ENCODE results near the gene APP.

The APP gene

DNA sequence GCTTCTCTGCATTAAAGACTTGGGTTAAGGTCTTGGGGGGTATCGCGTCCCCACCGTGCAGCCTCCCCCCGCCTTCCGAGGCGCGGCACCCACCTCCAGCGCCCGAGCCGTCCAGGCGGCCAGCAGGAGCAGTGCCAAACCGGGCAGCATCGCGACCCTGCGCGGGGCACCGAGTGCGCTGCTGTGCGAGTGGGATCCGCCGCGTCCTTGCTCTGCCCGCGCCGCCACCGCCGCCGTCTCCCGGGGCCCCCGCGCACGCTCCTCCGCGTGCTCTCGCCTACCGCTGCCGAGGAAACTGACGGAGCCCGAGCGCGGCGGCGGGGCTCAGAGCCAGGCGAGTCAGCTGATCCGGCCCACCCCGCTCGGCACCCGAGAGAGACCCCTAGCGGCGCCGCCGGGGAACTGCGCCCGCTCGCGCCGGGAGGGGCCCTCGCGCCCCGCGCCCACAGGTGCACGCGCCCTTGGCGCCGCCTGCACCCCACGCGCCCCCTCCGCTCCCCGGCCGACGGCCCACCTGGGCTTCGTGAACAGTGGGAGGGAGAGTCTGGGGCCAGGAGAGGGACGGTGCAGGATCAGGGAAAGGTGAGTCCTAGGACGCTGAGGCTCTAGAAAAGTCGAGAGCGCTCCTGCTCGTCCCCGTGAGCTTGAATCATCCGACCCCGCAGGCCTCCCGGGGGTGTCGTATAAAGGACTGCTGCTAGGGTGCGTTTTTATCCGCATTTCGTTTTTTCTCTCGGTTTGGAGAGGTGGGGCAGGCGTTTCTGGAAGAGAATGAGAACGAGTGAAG, at the start of gene APP:
Gene APP, minus strand, starts transcription at position 300 of the 787 bp plus-strand sequence. Its CDS starts 150 bp downstream, at position 150.
- DNase-seq: peak; percentile 94

DNA sequence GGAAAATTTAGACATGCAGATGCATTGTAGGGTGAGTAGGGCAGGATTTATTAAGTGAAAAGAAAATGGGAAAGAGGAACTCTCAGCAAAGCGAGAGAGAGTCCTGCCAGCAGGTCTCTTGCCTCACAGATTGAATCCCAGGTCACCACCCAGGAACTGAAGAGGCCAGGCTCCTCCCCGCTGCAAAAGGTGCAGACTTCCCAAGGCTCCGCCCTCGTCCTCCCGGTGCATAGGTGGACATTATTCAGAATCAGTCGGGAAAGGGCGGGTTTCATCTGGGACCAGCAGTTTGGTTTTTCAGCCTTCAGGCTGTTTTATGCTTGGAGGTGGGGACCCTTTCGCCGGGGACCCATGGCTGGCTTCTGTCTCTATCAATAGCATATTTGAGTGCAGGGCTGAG, 41.6 kb upstream of the APP start:
- no peak for DNase-seq

DNA sequence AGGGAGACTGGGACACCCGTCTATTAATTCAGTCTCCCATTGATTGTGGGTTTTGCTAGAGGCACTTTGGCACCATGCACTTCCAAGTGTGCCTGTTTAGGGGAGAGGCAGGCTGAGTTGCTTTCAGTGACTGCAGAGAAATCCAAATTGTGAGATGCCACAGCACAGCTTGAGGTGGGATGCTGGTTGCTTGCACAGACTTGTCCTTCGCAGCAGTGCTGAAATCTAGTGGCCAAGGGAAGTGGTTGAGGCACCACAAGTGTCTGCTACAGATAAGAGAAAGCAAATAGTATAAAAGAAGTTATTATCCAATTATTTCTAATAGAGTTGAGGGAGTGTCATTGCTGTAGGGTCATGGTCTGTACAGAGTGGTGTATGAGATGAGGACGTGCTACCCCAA, 40.0 kb upstream of the APP start:
- no peak for DNase-seq

DNA sequence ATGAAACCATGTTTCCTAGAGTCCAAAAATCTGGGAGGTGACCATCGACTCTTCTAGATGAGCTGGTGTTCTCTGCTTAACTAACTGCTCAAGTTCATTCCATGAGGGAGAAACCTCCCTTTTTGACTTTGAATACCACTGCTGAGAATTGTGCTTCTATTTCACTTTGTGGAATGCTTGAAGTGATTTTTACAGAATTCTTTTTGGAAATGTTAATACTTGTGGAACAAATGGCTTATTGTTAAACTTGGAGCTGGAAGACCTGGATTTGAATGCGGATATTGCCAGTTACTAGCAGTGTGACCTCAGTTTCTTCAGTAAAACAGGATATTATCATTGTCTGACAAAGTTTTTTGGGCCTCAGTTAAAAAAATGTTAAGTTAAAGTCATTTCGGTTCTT, 36.5 kb upstream of the APP start:
- DNase-seq: no peak

DNA sequence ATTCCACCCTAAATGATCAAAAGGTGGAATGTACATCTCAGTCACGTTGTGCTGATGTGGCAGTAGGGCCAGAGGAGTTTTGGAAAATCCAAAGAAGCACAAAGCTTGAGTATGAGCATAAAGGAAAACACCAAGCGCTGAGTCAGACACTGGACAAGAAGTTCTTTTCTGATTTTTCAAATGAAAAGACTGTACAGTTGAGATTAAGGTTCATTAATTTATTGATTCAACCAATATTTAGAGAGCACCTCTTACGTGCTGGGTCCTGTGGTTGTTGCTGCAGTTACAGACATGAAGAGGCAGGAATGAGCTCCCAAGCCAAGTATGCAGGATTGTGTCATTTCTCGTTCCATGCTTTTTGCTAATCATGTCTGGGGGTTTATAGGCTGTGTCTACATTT, 28.9 kb upstream of the APP start:
- DNase-seq: no peak

DNA sequence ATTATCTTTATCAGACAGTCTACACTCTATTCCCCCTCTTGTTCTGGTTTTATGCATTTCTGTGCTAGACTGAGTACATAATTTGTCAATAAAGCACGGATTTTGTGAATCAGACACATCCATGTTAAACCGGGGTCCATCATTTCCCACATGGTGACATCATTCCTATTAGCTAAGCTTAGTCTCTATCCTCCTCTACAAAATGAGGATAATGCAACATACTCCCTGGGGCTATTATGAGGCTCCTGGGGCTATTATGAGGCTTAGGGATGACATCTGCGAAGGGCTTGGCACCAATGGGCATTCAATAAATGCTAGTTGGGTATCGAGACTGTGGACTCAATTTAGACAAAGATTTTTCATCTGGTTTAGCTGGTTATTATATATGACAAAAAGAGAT, 25.1 kb upstream of the APP start:
- no peak for DNase-seq

DNA sequence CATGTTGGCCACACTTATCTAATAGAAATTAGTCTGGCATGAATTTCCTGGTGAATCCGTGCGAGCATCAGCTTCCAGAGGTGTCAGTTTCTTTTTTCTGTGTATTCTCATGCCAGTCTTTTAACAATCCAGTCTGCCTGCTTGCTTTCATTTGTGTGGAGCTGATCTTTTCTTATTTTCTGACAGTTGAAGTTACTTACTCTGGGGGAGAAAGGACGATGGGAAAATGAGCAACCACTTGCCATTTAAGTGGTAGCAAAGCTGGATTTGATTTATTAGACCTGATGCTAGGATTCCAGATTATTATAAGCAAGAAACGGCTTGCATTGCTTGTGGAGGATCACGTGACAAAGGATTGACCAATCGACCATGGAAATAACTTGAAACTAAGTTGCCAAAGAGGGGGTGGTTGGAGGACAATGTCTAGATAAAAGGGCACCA, 24.3 kb upstream of the APP start:
- DNase-seq: no peak

DNA sequence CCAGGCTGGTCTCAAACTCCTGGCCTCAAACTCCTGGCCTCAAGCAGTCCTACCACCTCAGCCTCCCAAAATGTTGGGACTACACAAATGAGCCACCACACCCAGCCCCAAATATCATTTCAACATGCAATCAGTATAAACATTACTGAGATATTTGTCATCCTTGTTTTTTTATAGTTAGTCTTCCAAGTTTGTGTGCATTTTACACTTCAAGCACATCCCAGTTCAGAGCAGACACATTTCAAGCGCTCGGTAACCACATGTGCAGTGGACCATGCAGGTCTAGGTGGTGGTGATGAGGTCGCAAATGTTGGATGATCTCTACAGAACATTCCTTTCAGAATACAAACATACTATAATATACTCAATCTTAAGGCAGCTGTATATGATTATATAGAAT, 23.8 kb upstream of the APP start:
- DNase-seq: no peak

DNA sequence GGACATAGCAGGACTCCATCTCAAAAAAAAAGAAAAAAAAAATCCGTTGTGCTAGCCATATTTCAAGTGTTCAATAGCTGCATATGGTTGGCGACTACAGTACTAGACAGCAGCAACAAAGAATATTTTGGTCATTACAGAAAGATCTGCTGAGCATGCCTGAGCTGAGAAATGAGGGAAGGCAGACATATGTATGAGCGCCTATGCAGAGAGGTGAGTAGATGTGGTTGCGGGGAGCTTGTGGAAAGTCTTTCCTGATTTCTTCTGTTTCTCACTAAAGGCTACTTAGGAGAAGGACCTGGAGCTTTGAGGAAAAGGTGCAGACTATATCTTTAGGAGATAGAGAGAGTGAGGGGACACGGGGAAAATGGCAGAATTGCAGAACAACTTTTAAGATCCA, 21.0 kb upstream of the APP start:
- DNase-seq: no peak

DNA sequence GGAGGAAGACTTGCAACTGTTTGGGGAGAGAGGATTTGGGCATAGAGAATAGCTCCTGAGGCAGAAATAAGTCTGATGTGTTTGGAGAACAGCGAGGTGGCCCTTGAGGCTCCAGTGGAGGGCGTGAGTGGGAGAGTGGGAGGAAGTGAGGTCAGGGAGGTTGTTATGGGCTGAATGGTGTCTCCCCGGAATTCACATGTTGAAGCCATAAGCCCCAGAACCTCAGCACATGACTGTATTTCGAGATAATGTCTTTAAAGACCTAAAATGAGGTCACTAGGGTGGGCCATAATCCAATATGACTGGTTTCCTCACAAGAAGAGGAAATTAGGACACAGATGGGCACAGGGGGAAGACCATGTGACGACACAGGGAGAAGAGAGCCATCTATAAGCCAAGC, 17.9 kb upstream of the APP start:
- no peak for DNase-seq

DNA sequence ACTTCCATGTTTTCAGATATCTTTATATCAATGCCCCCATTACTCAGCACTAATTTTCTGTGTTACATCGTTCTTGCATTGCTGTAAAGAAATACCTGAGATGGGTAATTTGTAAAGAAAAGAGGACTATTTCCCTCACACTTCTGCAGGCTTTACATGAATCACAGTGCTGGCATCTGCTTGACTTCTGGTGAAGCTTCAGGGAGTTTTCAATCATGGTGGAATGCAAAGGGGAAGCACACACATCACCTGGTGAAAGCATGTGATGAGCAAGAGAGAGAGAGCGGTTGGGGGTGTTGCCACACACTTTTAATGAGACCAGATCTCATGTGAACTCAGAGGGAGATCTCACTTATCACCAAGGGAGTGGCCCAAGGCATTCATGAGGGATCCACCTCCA, 14.9 kb upstream of the APP start:
- no peak for DNase-seq

DNA sequence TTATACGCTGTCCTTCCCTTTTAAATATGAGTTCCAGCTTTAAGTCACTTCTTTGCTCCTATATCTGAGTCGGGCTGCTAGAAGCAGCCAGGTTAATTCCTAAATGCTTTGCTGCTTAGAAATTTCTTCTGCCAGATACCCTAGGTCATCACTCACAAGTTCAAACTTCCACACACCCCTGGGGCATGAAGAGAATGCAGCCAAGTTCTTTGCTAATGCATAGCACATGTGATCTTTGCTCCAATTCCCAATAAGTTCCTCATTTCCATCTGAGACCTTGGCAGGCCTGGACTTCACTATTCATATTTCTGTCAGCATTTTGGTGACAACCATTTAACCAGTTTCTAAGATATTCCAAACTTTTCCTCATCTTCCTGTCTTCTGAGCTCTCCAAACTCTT, 14.5 kb upstream of the APP start:
- DNase-seq: no peak

DNA sequence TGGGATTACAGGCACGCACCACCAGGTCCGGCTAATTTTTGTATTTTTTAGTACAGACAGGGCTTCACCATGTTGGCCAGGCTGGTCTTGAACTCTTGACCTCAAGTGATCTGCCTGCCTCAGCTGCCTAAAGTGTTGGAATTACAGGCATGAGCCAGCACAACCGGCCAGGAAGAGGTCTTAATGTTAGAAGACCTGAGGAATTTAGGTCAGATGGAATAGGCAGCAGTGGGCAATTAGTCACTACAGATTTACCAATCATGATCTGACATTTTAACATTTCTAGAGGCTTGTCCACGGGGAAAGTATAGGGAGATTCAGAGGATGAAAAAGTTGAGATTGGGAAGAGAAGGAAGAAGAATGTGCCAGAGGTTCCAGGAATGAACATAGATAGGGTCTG, 8.9 kb upstream of the APP start:
- no peak for DNase-seq

DNA sequence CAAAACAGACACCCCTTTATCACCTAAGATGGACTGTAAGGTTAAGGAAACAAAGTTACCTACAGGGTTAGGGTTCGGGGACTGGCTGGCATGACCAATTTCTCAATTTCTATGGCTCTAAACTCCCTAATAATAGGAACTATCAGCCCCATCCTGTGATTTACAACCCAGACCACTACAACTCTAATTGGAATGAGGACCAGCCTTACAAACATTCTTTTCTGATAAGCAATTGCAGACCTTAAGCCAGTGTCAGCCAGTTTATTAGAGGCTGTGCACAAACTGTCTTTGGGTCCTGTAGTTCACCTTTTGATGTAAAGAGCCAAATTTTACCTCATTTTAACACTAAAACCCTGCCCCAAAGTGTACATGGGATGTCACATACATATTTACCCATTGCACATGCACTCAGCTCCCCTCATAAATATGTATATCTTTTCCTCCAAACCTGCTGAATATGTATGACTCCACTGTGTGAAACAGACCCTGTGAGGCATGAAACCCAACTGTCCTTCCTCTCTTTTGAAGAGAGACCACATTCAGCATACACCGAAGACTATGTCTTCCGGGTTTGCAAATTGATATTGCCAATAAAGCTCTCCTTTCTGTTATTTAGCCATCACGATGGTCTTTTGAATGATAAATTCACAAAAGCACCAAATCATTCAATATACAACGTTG, 7.3 kb upstream of the APP start:
- DNase-seq: no peak

DNA sequence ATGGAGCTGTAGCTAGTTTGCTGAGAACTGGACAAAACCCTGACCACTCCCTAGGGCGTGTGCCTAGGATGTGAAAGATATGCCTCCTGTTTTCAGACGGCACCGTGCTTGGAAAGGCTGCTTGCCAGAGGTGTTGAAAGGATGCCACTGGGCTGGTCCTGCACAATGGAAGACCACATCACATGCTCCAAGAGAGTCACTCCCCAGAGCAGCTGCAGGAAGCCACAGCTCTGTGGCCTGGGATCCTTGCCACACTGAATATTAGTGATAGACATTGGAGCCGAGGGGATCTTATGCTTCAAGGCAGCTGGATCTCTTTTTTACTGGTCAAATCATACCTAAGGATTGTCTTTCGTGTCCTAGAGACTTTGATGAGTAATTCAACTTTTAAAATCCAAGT, 6.6 kb upstream of the APP start:
- DNase-seq: no peak

DNA sequence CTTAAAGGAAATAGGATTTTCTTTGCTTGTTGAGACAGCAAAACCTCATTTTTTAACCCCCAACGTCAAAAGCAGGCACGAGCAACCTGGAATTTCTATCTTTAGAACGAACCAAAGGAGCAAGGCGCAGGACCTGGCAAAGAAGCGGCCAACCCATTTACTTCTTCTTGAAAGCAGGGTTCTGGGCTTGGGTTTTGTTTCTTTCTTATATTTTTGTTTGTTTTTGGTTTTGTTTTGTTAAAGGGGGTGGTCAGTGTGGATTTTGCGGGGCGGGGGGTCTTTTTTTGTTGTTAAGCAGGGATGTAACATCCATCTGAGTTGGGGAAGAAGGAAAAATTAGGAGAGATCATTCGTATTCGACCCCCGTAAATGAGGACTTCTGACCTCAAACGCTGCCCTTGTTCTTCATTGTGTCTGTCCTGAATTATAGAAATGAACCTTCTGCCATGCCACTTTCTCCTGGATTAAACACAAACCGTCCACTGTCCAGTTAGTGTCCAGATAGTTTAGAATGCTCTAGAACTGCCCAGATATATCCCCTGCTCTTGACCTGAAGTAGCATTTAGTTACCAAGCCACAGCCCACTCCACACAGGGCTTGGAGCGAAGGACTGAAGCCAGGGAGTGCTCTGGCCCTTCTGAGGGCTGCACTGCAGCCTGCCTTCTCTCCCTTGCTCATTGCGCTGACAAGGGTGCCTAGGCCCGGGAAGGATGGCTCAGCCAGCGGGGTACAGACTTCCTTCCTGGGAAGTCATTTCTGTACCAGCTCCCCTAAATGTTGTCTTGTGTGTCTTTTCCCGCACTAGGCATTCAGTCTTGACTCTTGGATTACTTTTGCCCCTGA, 909 bp upstream of the APP start:
- DNase-seq: no peak

DNA sequence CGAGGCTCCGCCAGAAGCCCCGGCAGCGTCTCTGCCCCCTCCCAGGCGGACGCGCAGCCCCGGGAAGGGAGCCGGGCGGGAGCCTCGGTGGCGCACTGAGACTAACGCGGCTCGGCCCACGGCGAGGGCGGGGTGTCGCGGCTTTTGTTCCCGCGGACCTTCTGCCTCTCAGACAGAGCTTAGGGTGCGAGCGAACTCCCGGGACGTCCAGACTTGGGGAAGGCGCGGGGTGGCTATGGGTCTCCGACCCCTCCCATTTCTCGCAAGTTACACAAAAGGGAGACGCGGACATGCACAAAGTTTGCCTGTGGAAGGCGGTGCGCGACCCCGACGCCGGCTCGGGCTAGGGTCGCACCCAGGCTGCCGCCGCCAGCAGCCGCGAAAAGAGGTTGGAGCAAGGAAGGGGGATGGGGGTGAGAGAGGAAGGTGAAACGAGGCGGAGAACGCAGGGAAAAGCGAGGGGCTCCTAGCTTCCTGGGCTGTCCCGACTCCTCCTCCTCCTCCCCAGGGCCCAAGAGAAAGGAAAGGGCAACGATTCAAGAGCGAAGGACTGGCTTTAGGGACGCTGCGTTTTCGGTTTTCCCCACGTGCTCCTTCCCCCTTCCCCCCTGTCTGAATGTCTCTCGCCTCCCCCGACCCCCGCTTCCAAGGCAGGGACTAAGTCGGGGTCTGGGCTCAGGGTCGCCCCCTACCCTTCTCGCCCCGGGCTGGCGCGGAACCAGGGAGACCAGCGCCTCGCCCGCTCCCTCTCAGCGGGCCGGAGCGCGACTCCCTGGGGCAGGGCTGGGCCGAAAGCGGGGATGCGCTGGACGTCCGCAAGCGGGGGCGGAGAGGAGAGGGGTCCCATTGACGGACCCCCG, 729 bp downstream of the APP start:
- DNase-seq: peak; percentile 50

DNA sequence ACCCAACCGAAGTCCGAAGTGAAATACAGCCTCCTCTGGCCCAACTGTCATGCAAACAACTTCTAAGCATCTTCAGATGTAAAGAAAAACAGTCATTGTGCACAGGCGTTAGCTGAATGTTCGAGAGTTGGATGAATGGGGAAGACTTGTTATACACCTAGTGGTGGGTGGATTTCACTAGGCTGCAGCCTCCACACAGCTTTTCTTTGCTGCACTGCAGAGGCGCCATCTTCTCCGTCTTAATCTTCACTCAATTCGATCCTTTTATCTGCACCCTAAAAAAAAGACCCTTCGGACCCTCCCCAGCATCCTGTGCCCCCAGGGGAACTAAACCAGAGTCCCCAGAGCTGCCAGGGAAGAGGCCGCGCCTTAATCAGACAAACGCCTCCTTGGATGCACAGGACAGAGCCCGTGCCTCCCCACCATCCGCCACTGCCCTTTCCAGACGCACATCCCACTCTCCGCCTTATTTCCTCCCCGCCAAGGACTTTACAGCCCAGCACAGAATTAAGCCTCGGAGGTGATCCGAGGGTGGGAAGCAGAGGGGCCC, 1.4 kb downstream of the APP start:
- no peak for DNase-seq

DNA sequence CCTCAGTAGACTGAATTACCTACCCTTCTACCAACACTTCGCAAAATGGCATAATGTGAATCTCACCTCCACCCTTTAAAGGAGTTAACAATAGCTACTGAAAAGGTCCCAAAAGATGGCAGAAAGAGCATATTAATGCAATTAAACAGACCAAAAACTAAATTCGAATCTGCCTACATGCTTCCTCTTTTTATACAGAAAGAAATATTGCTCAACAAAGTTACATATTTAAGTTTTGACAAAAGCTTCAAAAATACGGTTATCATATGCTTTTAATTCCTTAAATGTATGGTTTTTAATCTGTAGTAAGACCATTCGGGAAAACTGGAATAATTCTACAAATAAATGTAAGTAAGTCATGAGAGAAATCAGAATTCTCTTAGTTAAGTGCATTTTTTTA, 2.2 kb downstream of the APP start:
- DNase-seq: no peak

DNA sequence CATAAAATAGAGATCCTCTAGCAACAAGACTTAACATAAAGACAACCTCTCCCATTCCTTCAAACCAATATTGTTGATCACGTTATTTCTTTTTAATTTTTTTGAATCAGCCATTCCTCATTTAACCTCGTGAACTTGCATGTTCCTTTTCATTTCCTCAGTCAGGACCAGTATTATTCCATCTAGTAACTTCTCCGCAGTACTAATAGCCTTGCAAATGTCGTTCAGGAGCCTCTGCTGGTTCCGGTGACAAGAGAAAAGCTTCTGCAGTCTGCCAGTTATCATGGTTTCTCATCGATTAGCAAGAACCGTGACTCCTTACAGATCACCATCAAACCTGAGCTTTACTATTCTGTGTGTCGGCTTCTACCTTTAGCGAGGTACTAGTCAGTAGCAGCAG, 3.0 kb downstream of the APP start:
- DNase-seq: no peak

DNA sequence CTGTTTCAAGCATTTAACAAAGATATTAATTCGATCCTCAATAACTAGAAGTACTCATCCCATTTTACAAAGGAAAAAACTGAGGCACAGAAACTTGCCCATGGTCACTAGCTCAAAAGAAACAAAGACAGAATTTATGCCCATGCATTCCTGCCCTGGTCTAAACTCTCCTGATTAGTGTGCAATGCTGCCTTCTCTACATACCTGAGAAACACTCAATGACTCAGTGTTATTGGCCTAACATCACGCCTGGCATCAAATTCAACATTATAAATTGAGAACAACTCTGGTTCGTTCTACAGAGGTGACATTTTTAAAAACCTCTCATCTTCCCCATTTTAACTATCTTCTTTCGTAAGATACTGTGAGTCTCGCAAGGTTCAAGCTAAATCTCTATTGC, 5.2 kb downstream of the APP start:
- DNase-seq: no peak

DNA sequence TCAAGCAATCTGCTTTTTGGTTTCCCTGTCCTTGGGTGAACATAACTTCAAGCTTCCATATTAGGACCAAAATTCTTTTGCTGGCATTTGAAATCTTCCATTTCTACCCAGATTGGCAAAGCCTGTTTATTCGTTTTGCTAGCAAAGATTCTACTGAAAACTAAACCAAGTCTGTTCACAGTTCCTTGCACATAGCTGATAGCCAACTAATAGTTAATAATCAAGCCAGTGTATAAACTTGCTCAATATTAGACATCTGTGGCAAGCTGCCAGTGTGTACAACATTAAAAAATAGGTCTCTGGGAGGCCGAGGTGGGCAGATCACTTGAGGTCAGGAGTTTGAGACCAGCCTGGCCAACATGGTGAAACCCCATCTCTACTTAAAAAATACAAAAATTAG, 6.3 kb downstream of the APP start:
- no peak for DNase-seq

DNA sequence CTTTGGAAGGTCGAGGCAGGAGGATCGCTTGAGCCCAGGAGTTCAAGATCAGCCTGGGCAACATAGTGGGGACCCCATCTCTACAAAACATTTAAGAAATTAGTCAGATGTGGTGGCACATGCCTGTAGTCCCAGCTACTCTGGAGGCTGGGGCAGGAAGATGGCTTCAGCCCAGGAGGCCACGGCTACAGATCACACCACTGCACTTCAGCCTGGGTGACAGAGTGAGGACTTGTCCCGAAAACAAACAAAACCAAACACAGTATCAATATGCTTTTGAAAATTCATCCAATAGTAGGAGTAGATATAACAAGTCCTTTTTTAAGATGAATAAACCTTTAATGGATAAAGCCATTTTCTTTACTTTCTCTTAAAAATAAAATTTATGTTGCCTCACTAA, 8.5 kb downstream of the APP start:
- DNase-seq: no peak

All from activated CD4-positive, CD25-positive, alpha-beta regulatory T cell treated with anti-CD3 and anti-CD28 coated beads, Interleukin-2, amount 50 U/mL, for 72 hours (primary cell).